OCI-LY3 (cell line): Measurements from ENCODE around the gene HDAC4.

Source experiments
- H2AFZ ChIP-seq: fragments of 200-600, 300-600 bp; shearing (Covaris generic); 2 replicates; pipeline ENCODE4 v1.6.0; 2014; ENCODE audit warnings: antibody characterized with exemption, low read depth, low read length
- H3K27ac ChIP-seq: fragments of 200-600, 300-600 bp; sonication (generic); 2 replicates; pipeline ENCODE4 v1.5.1; 2014; ENCODE audit warnings: mild to moderate bottlenecking, low read length, moderate library complexity, mixed read lengths
- H3K27me3 ChIP-seq: fragments of 200-600, 300-600 bp; sonication (generic); 2 replicates; pipeline ENCODE4 v1.6.1; 2014; ENCODE audit warnings: low read depth, low read length, mixed read lengths
- H3K36me3 ChIP-seq: fragments of 200-600, 300-600 bp; sonication (generic); replicated peaks from 2 replicates; pipeline ENCODE3; 2014; ENCODE audit warnings: low read depth, low read length, mixed read lengths
- H3K4me1 ChIP-seq: fragments of 300-600, 200-600 bp; sonication (generic); 2 replicates; pipeline ENCODE4 v1.6.1; 2014; ENCODE audit warnings: low read length, mixed read lengths
- H3K4me2 ChIP-seq: fragments of 200-600, 300-600 bp; sonication (generic); 2 replicates; pipeline ENCODE4 v1.6.1; 2014; ENCODE audit warnings: low read length, mixed read lengths
- H3K4me3 ChIP-seq: fragments of 300-600, 200-600 bp; sonication (generic); 2 replicates; pipeline ENCODE4 v1.5.1; 2014; ENCODE audit warnings: antibody characterized with exemption, mild to moderate bottlenecking, low read length, moderate library complexity
- H3K79me2 ChIP-seq: fragments of 300-600, 200-600 bp; shearing (Covaris generic); 2 replicates; pipeline ENCODE4 v1.6.1; 2014; ENCODE audit warnings: mild to moderate bottlenecking, low read length, mixed read lengths
- H3K9ac ChIP-seq: fragments of 300-600, 200-600 bp; shearing (Covaris generic); 2 replicates; pipeline ENCODE4 v1.6.0; 2014; ENCODE audit warnings: mild to moderate bottlenecking, low read length, moderate library complexity
- H3K9me3 ChIP-seq: fragments of 200-600, 300-600 bp; shearing (Covaris generic); 2 replicates; pipeline ENCODE4 v1.6.1; 2014; ENCODE audit warnings: low read length, mixed read lengths; ENCODE audit not compliant: insufficient read depth
- H4K20me1 ChIP-seq: fragments of 200-600, 300-600 bp; sonication (generic); 2 replicates; pipeline ENCODE4 v1.6.1; 2016; ENCODE audit warnings: low read length, mixed read lengths; ENCODE audit not compliant: insufficient read depth
- CTCF ChIP-seq: fragments of 200-600, 300-600 bp; sonication (generic); IDR thresholded peaks from 2 replicates; pipeline ENCODE4 v1.5.1; 2014; ENCODE audit warnings: antibody characterized with exemption, low read length, low read depth
- EZH2phosphoT487 ChIP-seq: fragments of 200-600 bp; shearing (Covaris generic); IDR thresholded peaks from 2 replicates; pipeline ENCODE4 v1.6.1; 2018; ENCODE audit warnings: antibody characterized with exemption, mixed run types, low read depth

HDAC4 gene

DNA sequence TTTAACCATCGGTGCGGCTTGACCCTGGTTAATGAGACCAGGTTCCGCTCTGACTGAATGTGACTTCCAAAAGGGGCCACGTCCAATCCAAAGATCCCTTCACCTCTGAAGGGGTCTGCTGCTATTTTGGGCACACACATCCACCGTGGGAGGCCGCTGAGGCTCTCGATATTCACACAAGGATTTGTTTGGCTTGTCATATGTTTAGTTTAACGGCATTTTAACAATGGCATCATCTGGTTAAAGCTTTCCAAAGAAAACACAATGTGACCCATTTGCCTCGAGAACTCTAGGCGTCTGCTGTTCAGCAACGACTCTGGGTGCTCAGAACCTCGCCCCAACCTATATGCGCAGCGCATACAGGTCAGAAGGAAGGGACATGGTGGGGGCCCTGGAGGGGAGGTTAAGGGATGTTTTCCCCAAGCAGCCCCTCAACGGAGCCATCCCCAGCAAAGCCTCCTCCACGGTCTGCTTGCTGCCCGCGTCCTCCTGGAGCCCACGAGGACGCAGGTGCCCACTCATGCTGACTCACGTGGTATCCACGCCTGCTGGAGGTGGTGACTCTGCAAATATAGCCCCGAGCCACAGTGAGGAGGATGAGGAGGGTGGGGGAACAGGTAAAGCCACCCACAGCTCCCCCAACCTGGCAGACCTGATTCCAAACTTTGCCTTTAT is 260.3 kb downstream of the HDAC4 start:
- no peaks in the 10 kb centered on the region for H3K9me3 ChIP-seq
- no peak overlapping the region for H3K4me3 ChIP-seq
- H3K79me2 ChIP-seq = no peaks in the 10 kb centered on the region
- no peaks in the 10 kb centered on the region for H3K4me1 ChIP-seq
- H3K9ac ChIP-seq = no peak overlapping the region
- no peaks in the 10 kb centered on the region for H4K20me1 ChIP-seq
- H2AFZ ChIP-seq = no peak overlapping the region
- TF ChIP-seq EZH2phosphoT487 = no peak
- TF ChIP-seq CTCF = no peak
- no peaks in the 10 kb centered on the region for H3K27me3 ChIP-seq
- no peak overlapping the region for H3K27ac ChIP-seq
- H3K4me2 ChIP-seq = no peak overlapping the region
- H3K36me3 ChIP-seq = no peaks in the 10 kb centered on the region

DNA sequence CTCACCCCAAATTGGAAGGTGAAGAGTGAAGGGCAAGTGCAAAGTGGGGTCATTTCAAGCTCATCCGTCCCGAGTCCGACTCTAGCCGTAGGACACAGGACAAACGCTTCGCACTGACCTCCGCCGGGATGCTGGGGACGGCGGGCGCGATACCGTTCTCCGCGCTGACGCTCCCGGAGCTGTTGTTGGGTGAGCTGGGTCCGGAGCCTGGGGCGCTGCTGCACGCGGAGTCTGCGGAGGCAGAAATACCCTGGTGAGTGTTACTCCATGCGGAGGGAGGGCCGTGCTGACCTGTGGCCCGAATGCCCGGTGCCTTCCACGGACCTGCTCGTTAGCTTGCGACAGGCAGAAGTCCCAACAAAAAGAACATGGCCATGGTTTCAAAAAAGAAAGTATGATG is 261.3 kb downstream of the HDAC4 start:
- H3K9ac ChIP-seq = no peak overlapping the region
- H2AFZ ChIP-seq = no peak overlapping the region
- no peaks in the 10 kb centered on the region for H3K79me2 ChIP-seq
- no peaks in the 10 kb centered on the region for H3K9me3 ChIP-seq
- H3K4me1 ChIP-seq = no peaks in the 10 kb centered on the region
- no peak for TF ChIP-seq EZH2phosphoT487
- no peak for TF ChIP-seq CTCF
- H3K4me2 ChIP-seq = no peak overlapping the region
- H4K20me1 ChIP-seq = no peaks in the 10 kb centered on the region
- no peak overlapping the region for H3K27ac ChIP-seq
- H3K27me3 ChIP-seq = no peaks in the 10 kb centered on the region
- no peak overlapping the region for H3K4me3 ChIP-seq
- no peaks in the 10 kb centered on the region for H3K36me3 ChIP-seq

DNA sequence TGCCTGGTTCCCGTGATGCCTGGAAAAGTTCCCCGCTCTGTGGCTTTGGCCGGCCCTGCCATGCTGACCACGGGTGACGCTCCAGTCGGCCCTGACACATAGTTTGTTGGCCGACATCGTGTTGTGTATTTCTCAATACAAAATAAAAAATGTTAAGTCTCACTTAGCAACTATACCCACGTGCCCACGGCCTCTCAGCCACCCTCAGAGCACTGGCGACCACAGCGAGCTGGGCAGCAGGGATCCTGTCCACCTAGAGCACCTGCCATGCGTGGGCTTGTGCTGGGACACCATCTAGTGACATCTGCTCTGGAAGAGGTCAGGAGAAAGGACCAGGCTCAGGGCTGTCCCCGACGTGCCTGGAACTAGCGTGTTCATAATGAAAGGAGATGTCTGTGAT is 261.7 kb downstream of the HDAC4 start:
- H3K9ac ChIP-seq = no peak overlapping the region
- H3K4me3 ChIP-seq = no peak overlapping the region
- TF ChIP-seq EZH2phosphoT487 (no peak), CTCF (no peak)
- no peaks in the 10 kb centered on the region for H3K79me2 ChIP-seq
- no peak overlapping the region for H3K27ac ChIP-seq
- H3K4me1 ChIP-seq = no peaks in the 10 kb centered on the region
- no peak overlapping the region for H3K4me2 ChIP-seq
- H4K20me1 ChIP-seq = no peaks in the 10 kb centered on the region
- H3K36me3 ChIP-seq = no peaks in the 10 kb centered on the region
- no peaks in the 10 kb centered on the region for H3K9me3 ChIP-seq
- H3K27me3 ChIP-seq = no peaks in the 10 kb centered on the region
- no peak overlapping the region for H2AFZ ChIP-seq

GRCh38 chr2:239138610-239139009 is 262.2 kb downstream of the HDAC4 start:
- no peak overlapping the region for H3K4me3 ChIP-seq
- no peak overlapping the region for H3K9ac ChIP-seq
- H3K27me3 ChIP-seq = no peaks in the 10 kb centered on the region
- no peaks in the 10 kb centered on the region for H4K20me1 ChIP-seq
- no peaks in the 10 kb centered on the region for H3K4me1 ChIP-seq
- no peak overlapping the region for H2AFZ ChIP-seq
- no peak overlapping the region for H3K4me2 ChIP-seq
- H3K79me2 ChIP-seq = no peaks in the 10 kb centered on the region
- no peak for TF ChIP-seq EZH2phosphoT487
- no peak for TF ChIP-seq CTCF
- H3K9me3 ChIP-seq = no peaks in the 10 kb centered on the region
- no peak overlapping the region for H3K27ac ChIP-seq
- no peaks in the 10 kb centered on the region for H3K36me3 ChIP-seq
